Measurements from ENCODE around the gene TST.

The TST gene

DNA sequence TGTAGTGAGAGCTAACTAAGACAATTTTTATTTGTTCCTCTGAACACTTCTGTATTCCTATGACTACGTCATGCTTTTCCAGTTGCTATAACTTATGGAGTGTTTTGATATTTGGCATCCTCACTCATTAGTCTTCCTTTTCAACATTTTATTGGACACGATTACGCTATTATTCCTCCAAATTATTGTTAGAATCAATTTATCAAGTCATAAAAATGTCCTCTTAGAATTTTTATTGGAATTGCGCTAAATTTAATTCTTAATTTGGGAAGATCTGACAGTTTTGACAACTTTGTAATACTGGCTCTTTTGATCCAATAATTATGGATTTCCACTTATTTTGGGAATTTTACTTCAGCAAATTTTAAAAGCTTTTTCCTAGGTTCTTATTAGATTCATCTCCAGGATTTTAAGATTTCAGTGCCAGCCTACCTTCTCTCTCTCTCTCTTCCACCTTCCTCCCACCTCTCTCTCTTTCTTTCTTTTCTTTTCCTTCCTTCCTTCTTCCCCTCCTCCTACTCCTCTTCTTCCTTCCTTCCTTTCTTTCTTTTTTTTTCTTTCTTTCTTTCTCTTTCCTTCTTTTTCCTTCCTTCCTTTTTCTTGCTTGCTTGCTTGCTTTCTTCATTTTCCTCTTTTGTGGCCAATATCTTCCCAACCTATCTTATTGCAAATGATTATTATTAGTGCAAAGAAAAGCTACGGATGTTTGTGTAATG, 50.8 kb downstream of the TST start:
- Histone ChIP-seq H3K36me3 (ENCODE audit: control insufficient read depth in 2 of 2, insufficient read depth in 2 of 2, low read length in 2 of 2) (no peaks in the 10 kb centered on the region), H3K9ac (ENCODE audit: low read depth in 1 of 2, low read length in 2 of 2) (no peak overlapping the region), H3K27me3 (ENCODE audit: control insufficient read depth in 2 of 2, insufficient read depth in 2 of 2, low read length in 2 of 2) (no peaks in the 10 kb centered on the region), H3K4me3 (ENCODE audit: low read length in 2 of 2) (no peak overlapping the region), H3K4me1 (ENCODE audit: control insufficient read depth in 2 of 2, insufficient read depth in 2 of 2, low read length in 2 of 2) (peaks cover 0 to 4% of the 10 kb centered on the region in 2 donors), H3K9me3 (ENCODE audit: control insufficient read depth in 2 of 2, low read length in 2 of 2) (no peaks in the 10 kb centered on the region), H3K27ac (ENCODE audit: low read depth in 2 of 2, low read length in 2 of 2) (no peak overlapping the region)

DNA sequence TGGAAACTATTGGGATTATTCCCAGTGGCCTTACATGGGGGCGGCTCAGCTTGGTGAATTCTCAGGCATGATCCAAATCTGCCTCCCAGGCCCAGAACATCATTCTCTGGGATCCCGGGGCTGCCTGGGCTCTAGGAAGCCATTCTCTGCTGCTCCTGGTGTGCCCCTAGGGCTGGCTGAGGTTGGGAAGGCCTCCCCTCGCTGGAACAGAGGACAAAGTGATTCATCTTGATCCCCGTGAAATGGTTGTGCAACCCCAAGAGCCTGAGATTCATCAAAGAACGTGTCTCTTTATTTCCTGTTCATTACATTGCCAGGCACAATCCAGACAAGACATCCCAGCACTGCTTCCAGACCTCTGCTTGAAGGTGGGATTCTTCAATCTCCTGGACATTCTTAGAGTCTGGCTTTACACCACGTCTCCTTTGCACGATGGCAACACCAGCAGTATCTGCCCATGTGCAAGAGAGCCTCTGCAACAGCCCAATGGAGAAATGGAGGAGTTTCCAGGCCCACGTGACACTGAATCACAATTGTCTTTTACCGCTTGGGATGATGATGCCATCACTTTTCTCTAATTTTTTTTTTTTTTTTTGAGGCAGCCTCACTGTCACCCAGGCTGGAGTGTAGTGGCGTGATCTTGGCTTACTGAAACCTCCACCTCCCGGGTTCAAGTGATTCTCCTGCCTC, 52.3 kb downstream of the TST start:
- Histone ChIP-seq H3K9ac (ENCODE audit: low read depth in 1 of 2, low read length in 2 of 2) (no peak overlapping the region), H3K4me1 (ENCODE audit: control insufficient read depth in 2 of 2, insufficient read depth in 2 of 2, low read length in 2 of 2) (peaks cover 0 to 4% of the 10 kb centered on the region in 2 donors), H3K27ac (ENCODE audit: low read depth in 2 of 2, low read length in 2 of 2) (no peak overlapping the region), H3K4me3 (ENCODE audit: low read length in 2 of 2) (no peak overlapping the region), H3K27me3 (ENCODE audit: control insufficient read depth in 2 of 2, insufficient read depth in 2 of 2, low read length in 2 of 2) (no peaks in the 10 kb centered on the region), H3K36me3 (ENCODE audit: control insufficient read depth in 2 of 2, insufficient read depth in 2 of 2, low read length in 2 of 2) (no peaks in the 10 kb centered on the region), H3K9me3 (ENCODE audit: control insufficient read depth in 2 of 2, low read length in 2 of 2) (no peaks in the 10 kb centered on the region)

DNA sequence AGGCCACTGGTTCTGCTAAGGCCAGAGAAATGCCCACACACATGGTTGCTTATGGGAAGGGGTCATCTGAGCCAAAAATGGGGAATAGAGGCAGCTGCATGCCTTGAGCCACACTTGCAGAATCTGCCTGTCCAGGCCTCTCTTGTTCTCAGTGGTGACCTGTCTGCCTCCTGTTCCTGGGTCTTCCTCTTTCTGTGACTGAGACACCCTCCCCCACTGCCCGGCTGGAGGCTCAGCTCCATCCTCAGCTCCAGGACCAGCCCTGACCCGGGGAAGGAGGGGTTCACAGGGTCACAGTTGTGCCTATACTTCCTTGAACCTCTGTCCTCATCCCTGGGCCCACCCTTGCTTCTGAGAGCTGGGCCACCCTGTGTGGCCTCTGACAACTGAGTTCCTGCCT, 53.6 kb downstream of the TST start:
- H3K9ac ChIP-seq (ENCODE audit: low read depth in 1 of 2, low read length in 2 of 2) = no peak overlapping the region
- H3K4me1 ChIP-seq (ENCODE audit: control insufficient read depth in 2 of 2, insufficient read depth in 2 of 2, low read length in 2 of 2) = no peaks in the 10 kb centered on the region
- H3K27ac ChIP-seq (ENCODE audit: low read depth in 2 of 2, low read length in 2 of 2) = no peak overlapping the region
- no peaks in the 10 kb centered on the region for H3K9me3 ChIP-seq (ENCODE audit: control insufficient read depth in 2 of 2, low read length in 2 of 2)
- no peaks in the 10 kb centered on the region for H3K36me3 ChIP-seq (ENCODE audit: control insufficient read depth in 2 of 2, insufficient read depth in 2 of 2, low read length in 2 of 2)
- H3K4me3 ChIP-seq (ENCODE audit: low read length in 2 of 2) = no peak overlapping the region
- H3K27me3 ChIP-seq (ENCODE audit: control insufficient read depth in 2 of 2, insufficient read depth in 2 of 2, low read length in 2 of 2) = no peaks in the 10 kb centered on the region

DNA sequence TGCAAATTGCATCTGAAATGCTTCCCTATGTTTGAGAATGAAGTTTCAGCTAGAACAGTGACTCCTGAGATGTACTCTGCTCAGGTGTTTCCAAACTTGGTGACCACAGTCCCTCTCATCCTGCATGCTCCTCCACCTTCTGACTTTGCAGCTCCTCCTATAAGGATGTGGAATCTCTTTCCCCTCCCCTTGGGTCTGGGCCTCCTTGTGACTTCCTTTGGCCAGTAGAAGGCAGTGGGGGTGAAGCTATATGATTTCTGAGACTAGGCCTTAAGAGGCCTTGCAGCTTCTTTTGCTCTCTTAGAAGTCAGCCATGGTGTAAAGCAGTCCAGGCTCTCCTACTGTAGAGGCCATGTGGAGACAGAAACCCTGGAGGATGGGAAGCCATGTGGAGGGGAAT, 55.1 kb downstream of the TST start:
- no peak overlapping the region for H3K27ac ChIP-seq (ENCODE audit: low read depth in 2 of 2, low read length in 2 of 2)
- no peak overlapping the region for H3K9ac ChIP-seq (ENCODE audit: low read depth in 1 of 2, low read length in 2 of 2)
- H3K27me3 ChIP-seq (ENCODE audit: control insufficient read depth in 2 of 2, insufficient read depth in 2 of 2, low read length in 2 of 2) = no peaks in the 10 kb centered on the region
- no peaks in the 10 kb centered on the region for H3K9me3 ChIP-seq (ENCODE audit: control insufficient read depth in 2 of 2, low read length in 2 of 2)
- no peaks in the 10 kb centered on the region for H3K4me1 ChIP-seq (ENCODE audit: control insufficient read depth in 2 of 2, insufficient read depth in 2 of 2, low read length in 2 of 2)
- no peaks in the 10 kb centered on the region for H3K36me3 ChIP-seq (ENCODE audit: control insufficient read depth in 2 of 2, insufficient read depth in 2 of 2, low read length in 2 of 2)
- H3K4me3 ChIP-seq (ENCODE audit: low read length in 2 of 2) = no peak overlapping the region

DNA sequence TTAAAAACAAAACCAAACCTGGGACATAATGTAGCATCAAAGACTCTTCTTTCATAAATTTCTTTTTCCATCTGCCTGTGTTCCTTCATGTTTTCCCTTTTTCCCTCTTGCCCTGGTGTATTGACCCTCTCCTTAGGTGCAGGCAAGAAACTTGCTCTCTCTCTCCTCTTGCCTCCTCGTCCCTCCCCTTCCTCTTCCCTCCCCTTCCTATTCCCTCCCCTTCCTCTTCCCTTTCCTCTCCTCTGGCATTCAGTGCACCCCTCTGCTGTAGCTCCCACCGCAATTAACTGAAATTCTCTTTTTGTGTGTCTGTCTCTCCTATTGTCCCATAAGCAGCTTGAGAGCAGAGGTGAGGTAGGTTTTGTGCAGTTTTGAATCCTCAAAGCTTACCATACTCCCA, 55.9 kb downstream of the TST start:
- Histone ChIP-seq H3K36me3 (ENCODE audit: control insufficient read depth in 2 of 2, insufficient read depth in 2 of 2, low read length in 2 of 2) (no peaks in the 10 kb centered on the region), H3K4me3 (ENCODE audit: low read length in 2 of 2) (no peak overlapping the region), H3K27ac (ENCODE audit: low read depth in 2 of 2, low read length in 2 of 2) (no peak overlapping the region), H3K9me3 (ENCODE audit: control insufficient read depth in 2 of 2, low read length in 2 of 2) (no peaks in the 10 kb centered on the region), H3K9ac (ENCODE audit: low read depth in 1 of 2, low read length in 2 of 2) (no peak overlapping the region), H3K4me1 (ENCODE audit: control insufficient read depth in 2 of 2, insufficient read depth in 2 of 2, low read length in 2 of 2) (no peaks in the 10 kb centered on the region), H3K27me3 (ENCODE audit: control insufficient read depth in 2 of 2, insufficient read depth in 2 of 2, low read length in 2 of 2) (no peaks in the 10 kb centered on the region)

DNA sequence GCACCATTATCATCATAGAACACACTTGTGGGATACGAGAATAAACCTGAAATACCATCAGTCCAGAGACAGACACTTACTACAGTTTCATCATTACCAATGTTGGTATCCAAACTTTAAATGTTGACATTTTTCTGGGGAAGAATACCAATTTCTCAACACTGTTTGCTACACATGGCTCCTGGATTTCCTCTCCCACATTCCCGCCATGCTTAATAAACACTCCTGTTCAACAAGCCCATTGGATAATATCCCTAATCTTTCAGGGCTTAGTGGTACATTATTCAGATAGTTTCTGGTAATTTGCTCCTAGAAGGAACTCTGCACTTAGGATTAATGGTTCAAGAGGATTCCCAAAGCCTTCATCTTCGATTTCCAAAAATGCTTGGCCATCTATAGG, 57.6 kb downstream of the TST start:
- Histone ChIP-seq H3K36me3 (ENCODE audit: control insufficient read depth in 2 of 2, insufficient read depth in 2 of 2, low read length in 2 of 2) (no peaks in the 10 kb centered on the region), H3K4me1 (ENCODE audit: control insufficient read depth in 2 of 2, insufficient read depth in 2 of 2, low read length in 2 of 2) (no peaks in the 10 kb centered on the region), H3K9me3 (ENCODE audit: control insufficient read depth in 2 of 2, low read length in 2 of 2) (no peaks in the 10 kb centered on the region), H3K9ac (ENCODE audit: low read depth in 1 of 2, low read length in 2 of 2) (no peak overlapping the region), H3K4me3 (ENCODE audit: low read length in 2 of 2) (no peak overlapping the region), H3K27me3 (ENCODE audit: control insufficient read depth in 2 of 2, insufficient read depth in 2 of 2, low read length in 2 of 2) (no peaks in the 10 kb centered on the region), H3K27ac (ENCODE audit: low read depth in 2 of 2, low read length in 2 of 2) (no peak overlapping the region)
